ENCODE data around the gene ADAMTSL2.
A peak's percentile ranks its signal among the peaks of the same experiment; 100 is the strongest.

ADAMTSL2 gene

GRCh38 chr9:133591985-133592384 is 57.5 kb downstream of the ADAMTSL2 start:
- no peak for DNase-seq

GRCh38 chr9:133592731-133593409 is 58.4 kb downstream of the ADAMTSL2 start:
- DNase-seq: peak; percentile 5

- no peak for DNase-seq
Observed at GRCh38 chr9:133593587-133594253, 59.2 kb downstream of the ADAMTSL2 start.

GRCh38 chr9:133594310-133594709 is 59.8 kb downstream of the ADAMTSL2 start:
- DNase-seq: no peak

DNA sequence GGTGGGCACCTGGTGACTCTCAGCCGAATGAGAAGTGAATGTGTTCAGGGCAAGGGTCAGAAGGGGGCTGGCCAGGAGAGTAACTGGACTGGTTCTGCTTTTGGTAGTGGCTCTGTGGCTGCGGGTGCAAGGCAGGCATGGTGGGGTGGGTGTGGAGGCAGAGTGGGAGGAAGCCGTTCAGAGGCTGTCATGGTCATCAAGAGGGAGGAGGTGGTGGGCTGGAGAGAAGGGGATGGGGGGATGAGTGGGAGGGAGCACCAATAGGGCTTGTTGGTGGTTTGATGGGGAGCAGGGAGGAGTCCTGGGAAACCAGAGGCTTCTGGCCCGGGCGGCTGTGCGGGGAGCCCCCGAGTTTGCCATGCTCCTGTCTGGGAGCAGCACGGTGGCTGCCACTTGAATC is 61.4 kb downstream of the ADAMTSL2 start:
- no peak for DNase-seq

DNA sequence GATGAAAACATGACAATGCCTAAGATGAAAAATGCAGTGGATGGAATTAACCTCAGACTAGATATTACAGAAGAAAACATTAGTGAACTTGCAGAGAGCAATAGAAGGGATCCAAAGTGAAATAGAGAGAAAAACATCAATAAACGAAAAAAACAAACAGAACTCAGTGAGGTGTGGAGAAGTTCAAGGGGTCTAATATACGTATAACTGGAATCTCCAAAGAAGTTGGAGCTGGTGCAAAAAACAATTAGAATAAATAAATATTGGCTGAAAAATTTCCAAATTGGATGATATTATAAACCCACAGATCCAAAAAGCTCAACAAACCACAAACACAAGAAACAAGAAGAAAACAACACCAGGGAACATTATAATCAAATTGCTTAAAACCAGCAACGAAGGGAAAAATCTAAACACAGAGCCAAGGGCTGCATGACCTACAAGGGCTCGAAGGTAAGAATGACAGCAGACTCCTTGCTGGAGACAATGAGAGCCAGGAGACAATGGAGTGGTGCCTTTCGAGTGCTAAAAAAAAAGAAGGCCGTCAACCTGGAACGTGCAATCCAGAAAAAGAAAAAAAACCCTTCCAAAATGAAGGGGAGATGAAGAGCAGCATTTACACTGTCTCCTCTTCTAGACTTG is 62.9 kb downstream of the ADAMTSL2 start:
- DNase-seq: no peak

DNA sequence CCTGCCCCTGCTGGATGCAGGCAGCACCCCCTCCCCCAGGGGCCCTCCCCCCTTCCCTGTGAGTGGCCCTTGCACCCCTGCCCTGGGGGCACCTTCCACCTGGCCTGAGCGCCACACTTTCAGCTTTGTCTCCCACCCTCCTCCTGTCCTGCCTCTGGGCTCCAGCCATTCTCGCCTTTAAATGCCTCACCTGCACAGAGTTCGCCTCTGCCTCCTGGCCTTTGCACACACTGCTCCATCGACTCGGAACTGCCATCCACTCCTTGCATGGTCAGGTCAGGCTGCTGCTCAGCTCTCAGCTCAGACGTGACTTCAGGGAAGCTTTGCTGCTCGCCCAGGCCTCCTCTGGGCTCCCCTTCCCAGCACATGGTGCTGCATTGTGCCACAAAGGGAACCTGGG is 64.5 kb downstream of the ADAMTSL2 start:
- no peak for DNase-seq

- no peak for DNase-seq
Observed at GRCh38 chr9:133599470-133600173, 65.1 kb downstream of the ADAMTSL2 start.

GRCh38 chr9:133600739-133601138 is 66.2 kb downstream of the ADAMTSL2 start:
- no peak for DNase-seq

DNA sequence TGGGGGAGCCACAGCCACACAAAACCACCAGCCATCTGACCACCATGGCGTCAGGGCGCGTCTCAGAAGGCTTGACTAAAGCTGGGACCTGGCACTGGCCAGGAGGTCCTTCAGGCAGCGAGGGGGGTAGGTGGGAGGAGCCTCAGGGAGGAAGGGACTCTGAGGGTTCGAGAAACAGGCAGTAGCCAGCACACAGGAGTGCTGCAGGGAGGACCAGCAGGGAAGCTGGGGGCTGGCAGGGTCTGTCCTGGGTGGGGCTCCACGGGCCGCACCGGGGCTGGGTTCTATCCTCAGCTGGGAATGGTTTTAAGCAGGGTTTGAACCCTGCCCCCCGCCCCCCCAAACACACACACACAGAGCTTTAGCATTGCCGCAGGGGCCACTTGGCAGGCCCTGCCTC is 67.2 kb downstream of the ADAMTSL2 start:
- no peak for DNase-seq

- DNase-seq: no peak
Observed at GRCh38 chr9:133602277-133602676, 67.8 kb downstream of the ADAMTSL2 start.

GRCh38 chr9:133603135-133603927 is 68.8 kb downstream of the ADAMTSL2 start:
- no peak for DNase-seq

GRCh38 chr9:133604214-133604613 is 69.7 kb downstream of the ADAMTSL2 start:
- DNase-seq: no peak

- DNase-seq: no peak
Observed at GRCh38 chr9:133604856-133605255, 70.4 kb downstream of the ADAMTSL2 start.

DNA sequence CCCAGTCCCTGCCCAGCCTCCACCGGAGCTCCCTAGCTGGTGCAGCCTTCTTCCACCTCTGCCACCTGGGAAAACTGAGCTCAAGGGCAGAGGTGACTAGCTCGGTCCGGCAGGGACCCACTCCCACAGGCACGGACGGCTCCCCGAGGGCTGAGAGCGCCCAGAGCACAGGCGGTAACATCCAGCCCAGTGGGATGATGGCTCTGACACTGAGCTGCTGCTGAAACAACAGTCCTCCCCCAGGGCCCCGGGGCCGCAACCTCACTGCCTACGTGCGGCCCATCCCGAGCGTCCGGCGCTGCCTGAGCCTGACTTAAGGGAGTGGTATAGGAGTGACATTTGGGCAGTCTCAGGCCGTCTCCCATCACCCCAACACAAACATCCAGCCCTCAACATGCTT is 70.9 kb downstream of the ADAMTSL2 start:
- no peak for DNase-seq

- no peak for DNase-seq
Observed at GRCh38 chr9:133605856-133606707, 71.6 kb downstream of the ADAMTSL2 start.

- no peak for DNase-seq
Observed at GRCh38 chr9:133606708-133607025, 72.2 kb downstream of the ADAMTSL2 start.

GRCh38 chr9:133607381-133607780 is 72.9 kb downstream of the ADAMTSL2 start:
- no peak for DNase-seq

- DNase-seq: no peak
Observed at GRCh38 chr9:133607976-133608375, 73.5 kb downstream of the ADAMTSL2 start.

GRCh38 chr9:133608382-133608781 is 73.9 kb downstream of the ADAMTSL2 start:
- DNase-seq: no peak

- DNase-seq: no peak
Observed at GRCh38 chr9:133608889-133609288, 74.4 kb downstream of the ADAMTSL2 start.
